OCI-LY7 (cell line): ENCODE data around the gene NELFCD. TPM values are rescaled to one million over a fixed set of nuclear protein-coding genes. Genes with fewer than 3 reads are reported as not detected.

Experiments used
- BruUV-seq: library from RNA; stranded (reverse); fragments of 400-500 nt; replicated peaks from 2 replicates; lab custom pipeline; 2021; lab: Mats Ljungman, UMichigan
- CTCF ChIA-PET: fragments of 300-600 bp; sonication (Branson Sonifier 250); formaldehyde crosslinking; loops from one replicate; lab custom pipeline; 2022; ENCODE audit warnings: antibody characterized with exemption; ENCODE audit not compliant: unreplicated experiment; lab: Charles Lee
- POLR2A ChIA-PET: fragments of 300-600 bp; sonication (Branson Sonifier 250); formaldehyde crosslinking; loops from one replicate; lab custom pipeline; 2022; ENCODE audit warnings: antibody characterized with exemption; lab: Charles Lee
- DNase-seq: peaks from one replicate; pipeline ENCODE4 v3.0.0-alpha.2; 2015; ENCODE audit warnings: low spot score
- H2AFZ ChIP-seq: fragments of 200-600 bp; sonication (generic), shearing (Covaris generic); 2 replicates; pipeline ENCODE4 v1.6.1; 2014; ENCODE audit warnings: mild to moderate bottlenecking, antibody characterized with exemption, low read length, moderate library complexity
- H3K27ac ChIP-seq: fragments of 200-600 bp; sonication (generic); 2 replicates; pipeline ENCODE4 v1.5.1; 2014; ENCODE audit warnings: mixed run types, low read depth, mild to moderate bottlenecking, moderate library complexity, low read length, inconsistent platforms; ENCODE audit not compliant: poor library complexity, severe bottlenecking
- H3K36me3 ChIP-seq: fragments of 200-600 bp; sonication (generic); 2 replicates; pipeline ENCODE4 v1.6.1; 2014; ENCODE audit warnings: mild to moderate bottlenecking, antibody characterized with exemption, low read length, moderate library complexity, mixed read lengths; ENCODE audit not compliant: insufficient read depth
- H3K4me1 ChIP-seq: fragments of 200-600 bp; sonication (generic); 2 replicates; pipeline ENCODE4 v1.5.1; 2014; ENCODE audit warnings: mild to moderate bottlenecking, low read length; ENCODE audit not compliant: insufficient read depth, poor library complexity, severe bottlenecking
- H3K4me2 ChIP-seq: fragments of 200-600 bp; sonication (generic); 2 replicates; pipeline ENCODE4 v1.6.1; 2014; ENCODE audit warnings: mild to moderate bottlenecking, low read length
- H3K4me3 ChIP-seq: fragments of 200-600 bp; sonication (generic); 2 replicates; pipeline ENCODE4 v1.5.1; 2014; ENCODE audit warnings: mild to moderate bottlenecking, low read depth, low read length; ENCODE audit not compliant: poor library complexity, severe bottlenecking
- H3K79me2 ChIP-seq: fragments of 200-600 bp; sonication (generic); 2 replicates; pipeline ENCODE4 v1.6.1; 2016; ENCODE audit warnings: low read depth, mild to moderate bottlenecking, low read length, moderate library complexity, mixed read lengths; ENCODE audit not compliant: insufficient read depth
- H3K9me2 ChIP-seq: fragments of 200-600 bp; sonication (generic); 2 replicates; pipeline ENCODE4 v1.6.1; 2016; ENCODE audit warnings: mild to moderate bottlenecking, low read length, mixed read lengths; ENCODE audit not compliant: insufficient read depth
- H3K9me3 ChIP-seq: fragments of 200-600 bp; sonication (generic); 2 replicates; pipeline ENCODE4 v1.6.1; 2014; ENCODE audit warnings: mild to moderate bottlenecking, mixed run types, low read length, mixed read lengths
- H4K20me1 ChIP-seq: fragments of 200-600 bp; sonication (generic); 2 replicates; pipeline ENCODE4 v1.6.1; 2014; ENCODE audit warnings: mild to moderate bottlenecking, antibody characterized with exemption, low read length, moderate library complexity, mixed read lengths; ENCODE audit not compliant: insufficient read depth
- EZH2phosphoT487 ChIP-seq: fragments of 200-600 bp; sonication (generic); IDR thresholded peaks from 2 replicates; pipeline ENCODE4 v1.6.1; 2018; ENCODE audit warnings: low read depth, borderline replicate concordance, mild to moderate bottlenecking, mixed run types, antibody characterized with exemption, low read length, moderate library complexity, mixed read lengths
- intact Hi-C: fragments of 100-400 bp; cut with micrococcal nuclease; formaldehyde crosslinking; loops from one replicate; pipeline ENCODE4 v1.10.0; 2022; ENCODE audit not compliant: unreplicated experiment
- total RNA-seq, 2 experiments: library from RNA; depleted of rRNA in 1 of 2; stranded (reverse); fragments of >200 nt in 1 of 2; shearing (Covaris generic) in 1 of 2; gene quantifications; 2 replicates each; pipeline ENCODE4 v1.2.3, GENCODE V29; 2014 to 2022
- TF ChIP-seq, protein P1 (sequence below): fragments of 200-600 bp; sonication (generic); conservative IDR thresholded peaks from 2 replicates; pipeline ENCODE4 v1.5.1; 2014; ENCODE audit warnings: mild to moderate bottlenecking, antibody characterized with exemption, low read length, moderate library complexity, mixed read lengths

NELFCD gene
- total RNA-seq, 2 experiments from 2014 or later: 90.7 to 143 TPM

DNA sequence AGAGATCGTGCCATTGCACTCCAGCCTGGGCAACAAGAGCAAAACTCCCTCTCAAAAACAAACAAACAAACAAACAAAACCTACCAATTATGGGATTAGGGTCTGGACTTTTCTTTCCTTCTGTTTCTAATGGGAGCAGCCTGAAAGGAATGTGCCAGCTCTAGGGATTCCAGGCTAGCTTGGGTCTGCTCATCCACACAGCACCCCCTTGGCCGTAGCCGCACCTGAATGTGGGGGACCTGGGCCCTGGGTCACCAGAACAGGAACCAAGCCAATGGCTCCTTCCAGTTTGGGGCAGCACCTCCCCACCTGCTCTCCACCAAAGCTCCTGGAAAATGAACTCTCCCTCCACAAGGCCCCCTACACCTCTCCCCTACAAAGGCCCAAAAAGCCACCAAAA, 19.3 kb downstream of the NELFCD start:
- H4K20me1 ChIP-seq: peaks cover 3% of the 10 kb centered on the region; the same call in 1 of the 2 replicates
- H3K9me2 ChIP-seq: no peaks in the 10 kb centered on the region
- TF ChIP-seq, protein P1, sequence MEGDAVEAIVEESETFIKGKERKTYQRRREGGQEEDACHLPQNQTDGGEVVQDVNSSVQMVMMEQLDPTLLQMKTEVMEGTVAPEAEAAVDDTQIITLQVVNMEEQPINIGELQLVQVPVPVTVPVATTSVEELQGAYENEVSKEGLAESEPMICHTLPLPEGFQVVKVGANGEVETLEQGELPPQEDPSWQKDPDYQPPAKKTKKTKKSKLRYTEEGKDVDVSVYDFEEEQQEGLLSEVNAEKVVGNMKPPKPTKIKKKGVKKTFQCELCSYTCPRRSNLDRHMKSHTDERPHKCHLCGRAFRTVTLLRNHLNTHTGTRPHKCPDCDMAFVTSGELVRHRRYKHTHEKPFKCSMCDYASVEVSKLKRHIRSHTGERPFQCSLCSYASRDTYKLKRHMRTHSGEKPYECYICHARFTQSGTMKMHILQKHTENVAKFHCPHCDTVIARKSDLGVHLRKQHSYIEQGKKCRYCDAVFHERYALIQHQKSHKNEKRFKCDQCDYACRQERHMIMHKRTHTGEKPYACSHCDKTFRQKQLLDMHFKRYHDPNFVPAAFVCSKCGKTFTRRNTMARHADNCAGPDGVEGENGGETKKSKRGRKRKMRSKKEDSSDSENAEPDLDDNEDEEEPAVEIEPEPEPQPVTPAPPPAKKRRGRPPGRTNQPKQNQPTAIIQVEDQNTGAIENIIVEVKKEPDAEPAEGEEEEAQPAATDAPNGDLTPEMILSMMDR: no peak
- no peak for TF ChIP-seq EZH2phosphoT487
- H3K4me2 ChIP-seq: no peak overlapping the region
- no peak overlapping the region for H3K27ac ChIP-seq
- H3K4me3 ChIP-seq: no peak overlapping the region
- CTCF ChIA-PET: no interaction called here
- intact Hi-C loops: loop anchor here (10.0 kb wide), 1 partner anchor 164 kb away; the partner anchor contains the start of gene ZNF831
- H2AFZ ChIP-seq: no peak overlapping the region
- DNase-seq: no peak
- no peaks in the 10 kb centered on the region for H3K9me3 ChIP-seq
- no TSS peak for BruUV-seq
- H3K4me1 ChIP-seq: peaks cover 21% of the 10 kb centered on the region
- H3K79me2 ChIP-seq: peaks cover 8% of the 10 kb centered on the region; the same call in 1 of the 2 replicates
- peaks cover 76% of the 10 kb centered on the region for H3K36me3 ChIP-seq
- POLR2A ChIA-PET: no interaction called here

DNA sequence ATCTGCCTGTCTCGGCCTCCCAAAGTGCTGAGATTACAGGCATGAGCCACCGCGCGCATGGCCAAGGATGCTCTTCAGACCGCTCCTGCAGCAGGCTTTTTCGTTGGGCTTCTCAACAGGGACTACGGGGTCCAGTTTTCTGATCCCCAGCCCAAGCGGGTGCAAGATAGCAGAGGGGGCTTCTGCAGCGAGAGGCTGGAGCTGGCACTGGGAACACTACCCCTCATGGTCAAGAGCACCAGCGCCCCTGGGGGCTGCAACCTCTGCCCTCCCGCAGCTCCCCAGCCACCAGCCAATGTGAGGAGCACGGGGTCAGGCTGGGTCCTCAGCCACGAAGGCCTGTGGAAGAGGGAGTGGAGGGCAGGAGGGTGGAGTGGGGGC, 20.0 kb downstream of the NELFCD start:
- H2AFZ ChIP-seq: no peak overlapping the region
- no TSS peak for BruUV-seq
- peaks cover 15% of the 10 kb centered on the region; the same call in 1 of the 2 replicates for H3K79me2 ChIP-seq
- H3K4me2 ChIP-seq: no peak overlapping the region
- no peak overlapping the region for H3K4me3 ChIP-seq
- no peak overlapping the region for H3K27ac ChIP-seq
- ChIA-PET CTCF (no interaction called here), POLR2A (no interaction called here)
- TF ChIP-seq, protein P1: no peak
- no peak for TF ChIP-seq EZH2phosphoT487
- H3K9me2 ChIP-seq: no peaks in the 10 kb centered on the region
- H3K4me1 ChIP-seq: peaks cover 28% of the 10 kb centered on the region
- peaks cover 69% of the 10 kb centered on the region for H3K36me3 ChIP-seq
- DNase-seq: no peak
- intact Hi-C loops: loop anchor here (10.0 kb wide), 1 partner anchor 164 kb away; the partner anchor contains the start of gene ZNF831
- H4K20me1 ChIP-seq: peaks cover under 1% of the 10 kb centered on the region; the same call in 1 of the 2 replicates
- H3K9me3 ChIP-seq: no peaks in the 10 kb centered on the region

DNA sequence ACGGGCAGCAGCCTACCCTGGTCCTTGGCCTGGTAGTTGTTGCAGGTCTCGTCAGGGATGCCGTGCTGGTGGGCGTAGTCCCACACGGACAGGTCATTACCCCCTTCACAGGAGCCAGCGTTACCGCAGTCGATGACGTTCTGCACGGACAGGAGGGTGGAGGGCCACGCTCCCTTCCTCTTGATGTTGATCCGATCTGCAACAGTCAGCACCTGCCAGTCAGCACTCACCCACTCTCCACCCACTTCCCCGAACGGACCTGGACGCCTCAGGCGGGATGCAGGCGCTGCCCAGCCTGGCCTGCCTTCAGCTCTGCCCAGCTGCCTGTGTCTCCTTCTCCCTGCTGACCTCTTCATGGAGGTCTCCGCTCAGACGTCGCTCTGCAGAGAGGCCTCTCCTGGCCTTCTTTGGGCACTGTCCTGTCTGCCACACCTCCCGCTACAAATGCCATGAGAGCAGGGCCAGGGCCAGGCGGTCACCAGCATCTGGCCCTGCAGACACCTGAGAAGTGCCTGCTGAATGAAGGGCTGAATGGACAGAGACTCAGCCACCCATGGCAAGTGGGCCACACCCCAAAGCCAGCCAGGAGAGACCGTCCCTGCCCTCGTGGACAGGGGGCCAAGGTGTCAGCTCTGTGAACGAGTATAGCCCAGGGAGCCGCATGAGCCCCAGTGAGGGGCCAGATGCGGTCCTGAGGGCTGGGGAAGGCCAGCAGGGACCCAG, 20.6 kb downstream of the NELFCD start:
- ChIA-PET CTCF (no interaction called here), POLR2A (no interaction called here)
- BruUV-seq: no TSS peak

More for the DNA sequence above, 20.6 kb downstream of the NELFCD start:
- H3K36me3 ChIP-seq: peaks cover 63% of the 10 kb centered on the region
- H3K9me3 ChIP-seq: no peaks in the 10 kb centered on the region
- intact Hi-C loops: loop anchor here (10.0 kb wide), 1 partner anchor 163 kb away; the partner anchor contains the start of gene ZNF831
- no peak overlapping the region for H3K27ac ChIP-seq
- TF ChIP-seq, protein P1: no peak
- no peak for TF ChIP-seq EZH2phosphoT487
- peaks cover 19% of the 10 kb centered on the region; the same call in 1 of the 2 replicates for H3K79me2 ChIP-seq
- H4K20me1 ChIP-seq: no peaks in the 10 kb centered on the region
- no peak for DNase-seq
- no peak overlapping the region for H2AFZ ChIP-seq
- H3K4me1 ChIP-seq: peaks cover 33% of the 10 kb centered on the region
- H3K4me2 ChIP-seq: no peak overlapping the region
- no peak overlapping the region for H3K4me3 ChIP-seq
- H3K9me2 ChIP-seq: no peaks in the 10 kb centered on the region
